IMR-90 (cell line): ENCODE data around the gene PRR16. TPM values are rescaled to one million over a fixed set of nuclear protein-coding genes. Genes with fewer than 3 reads are reported as not detected.

Experiments
- ATAC-seq: fragments of 200-7000 bp; cut with Tn5 transposase; 2 replicates; pipeline ENCODE4 v1.9.1; 2020; ENCODE audit warnings: low read depth, mild to moderate bottlenecking, moderate library complexity
- BruUV-seq: library from RNA; stranded (reverse); fragments of 400-500 nt; replicated peaks from 2 replicates; lab custom pipeline; 2021; lab: Mats Ljungman, UMichigan
- CTCF ChIA-PET: fragments of 300-600 bp; formaldehyde crosslinking; extraction: SDS; loops from one replicate; lab custom pipeline; 2021; ENCODE audit warnings: antibody characterized with exemption; lab: Yijun Ruan, JAX
- POLR2A ChIA-PET: fragments of 300-600 bp; sonication (Branson Sonifier 250); formaldehyde crosslinking; loops from one replicate; lab custom pipeline; 2022; ENCODE audit warnings: antibody characterized with exemption; ENCODE audit not compliant: unreplicated experiment; lab: Charles Lee
- DNase-seq: peaks from one replicate; pipeline ENCODE4 v3.0.0; 2013
- H2AFZ ChIP-seq: replicated peaks from 2 replicates; pipeline ENCODE3; 2013; ENCODE audit warnings: low read length, mild to moderate bottlenecking; ENCODE audit not compliant: poor library complexity
- H2AK5ac ChIP-seq: 2 replicates; pipeline ENCODE4 v1.6.1; 2013; ENCODE audit warnings: low read depth, low read length, inconsistent platforms
- H2AK9ac ChIP-seq: replicated peaks from 2 replicates; pipeline ENCODE3; 2013; ENCODE audit warnings: mild to moderate bottlenecking, low read depth, low read length, moderate library complexity; ENCODE audit not compliant: poor library complexity
- H2BK120ac ChIP-seq: 2 replicates; pipeline ENCODE4 v1.6.1; 2013; ENCODE audit warnings: low read depth, low read length, inconsistent platforms
- H2BK15ac ChIP-seq: 3 replicates; pipeline ENCODE4 v1.6.1; 2013; ENCODE audit warnings: low read depth, low read length, inconsistent platforms
- H2BK20ac ChIP-seq: 2 replicates; pipeline ENCODE4 v1.6.1; 2013; ENCODE audit warnings: low read depth, mild to moderate bottlenecking, inconsistent platforms, low read length, moderate library complexity
- H2BK5ac ChIP-seq: 2 replicates; pipeline ENCODE4 v1.6.1; 2013; ENCODE audit warnings: mild to moderate bottlenecking, low read depth, low read length, inconsistent platforms; ENCODE audit not compliant: poor library complexity, severe bottlenecking
- H3K14ac ChIP-seq: replicated peaks from 2 replicates; pipeline ENCODE4 v1.6.1; 2013; ENCODE audit warnings: low read depth, low read length, inconsistent platforms
- H3K18ac ChIP-seq: 2 replicates; pipeline ENCODE4 v1.6.1; 2013; ENCODE audit warnings: low read depth, low read length, control low read depth
- H3K23ac ChIP-seq: 2 replicates; pipeline ENCODE4 v1.6.1; 2013; ENCODE audit warnings: low read depth, low read length, inconsistent platforms
- H3K27ac ChIP-seq: 2 replicates; pipeline ENCODE4 v1.5.1; 2013; ENCODE audit warnings: mild to moderate bottlenecking, control low read depth, low read length; ENCODE audit not compliant: insufficient read depth
- H3K27me3 ChIP-seq: 2 replicates; pipeline ENCODE4 v1.6.1; 2013; ENCODE audit warnings: low read length; ENCODE audit not compliant: control insufficient read depth, insufficient read depth
- H3K36me3 ChIP-seq: 2 replicates; pipeline ENCODE4 v1.6.1; 2013; ENCODE audit warnings: low read length, mixed read lengths; ENCODE audit not compliant: control insufficient read depth, insufficient read depth
- H3K4ac ChIP-seq: 2 replicates; pipeline ENCODE4 v1.6.1; 2013; ENCODE audit warnings: low read depth, low read length, inconsistent platforms
- H3K4me1 ChIP-seq: 2 replicates; pipeline ENCODE4 v1.6.1; 2013; ENCODE audit warnings: low read length, mixed read lengths; ENCODE audit not compliant: control insufficient read depth, insufficient read depth
- H3K4me2 ChIP-seq: 2 replicates; pipeline ENCODE4 v1.6.1; 2013; ENCODE audit warnings: low read depth, mild to moderate bottlenecking, control low read depth, low read length, moderate library complexity
- H3K4me3 ChIP-seq: 2 replicates; pipeline ENCODE4 v1.5.1; 2013; ENCODE audit warnings: low read depth, mild to moderate bottlenecking, control low read depth, low read length, moderate library complexity; ENCODE audit not compliant: insufficient read depth
- H3K56ac ChIP-seq: 2 replicates; pipeline ENCODE4 v1.6.1; 2013; ENCODE audit warnings: low read length, inconsistent platforms; ENCODE audit not compliant: insufficient read depth; ENCODE audit errors: extremely low read depth
- H3K79me1 ChIP-seq, 2 experiments: 2 replicates each; pipeline ENCODE4 v1.6.1; 2013; ENCODE audit warnings: low read length in 2 of 2, inconsistent platforms in 1 of 2, low read depth in 1 of 2
- H3K9ac ChIP-seq: 2 replicates; pipeline ENCODE4 v1.6.1; 2013; ENCODE audit warnings: low read depth, low read length, control low read depth
- H3K9me1 ChIP-seq: 2 replicates; pipeline ENCODE4 v1.6.1; 2013; ENCODE audit warnings: low read length, inconsistent platforms; ENCODE audit not compliant: insufficient read depth
- H3K9me3 ChIP-seq: 2 replicates; pipeline ENCODE4 v1.6.1; 2013; ENCODE audit warnings: low read length; ENCODE audit not compliant: control insufficient read depth, insufficient read depth
- H4K20me1 ChIP-seq: 2 replicates; pipeline ENCODE4 v1.6.1; 2013; ENCODE audit warnings: low read length, inconsistent platforms; ENCODE audit not compliant: insufficient read depth
- H4K5ac ChIP-seq: 2 replicates; pipeline ENCODE4 v1.6.1; 2013; ENCODE audit warnings: mild to moderate bottlenecking, low read depth, low read length, control low read depth
- H4K8ac ChIP-seq, 2 experiments: 2 replicates each; pipeline ENCODE4 v1.6.1; 2013; ENCODE audit warnings: low read depth in 2 of 2, low read length in 2 of 2, control low read depth in 1 of 2, inconsistent platforms in 1 of 2
- H4K91ac ChIP-seq: 2 replicates; pipeline ENCODE4 v1.6.1; 2013; ENCODE audit warnings: low read depth, low read length, inconsistent platforms; ENCODE audit not compliant: insufficient read depth
- CEBPB ChIP-seq: IDR thresholded peaks from 2 replicates; pipeline ENCODE4 v1.6.1; 2012; ENCODE audit warnings: low read depth, low read length, improper control_type of control experiment
- ELK1 ChIP-seq: fragments of 150-350 bp; IDR thresholded peaks from 2 replicates; pipeline ENCODE4 v1.6.1; 2016; ENCODE audit warnings: low read depth, mild to moderate bottlenecking, low read length, moderate library complexity, borderline replicate concordance
- WGBS, 2 experiments: methylation state at CpG; one replicate each; pipeline versions ENCODE4 v1.1.5 to v1.1.7; 2013; ENCODE audit warnings: missing lambda C conversion rate in 2 of 2; ENCODE audit not compliant: insufficient read length in 1 of 2; ENCODE audit errors: extremely low coverage in 2 of 2; 5-methylcytosine and 5-hydroxymethylcytosine counted together
- dilution Hi-C: fragments of 300-500 bp; cut with HindIII; formaldehyde crosslinking; loops from one replicate; pipeline ENCODE4 v1.14.3; 2018; ENCODE audit warnings: low sequenced_read_pairs; ENCODE audit not compliant: unreplicated experiment
- in situ Hi-C: fragments of 300-500 bp; cut with MboI; formaldehyde crosslinking; loops from 3 replicates; pipeline ENCODE4 v1.14.3; 2019; ENCODE audit warnings: low sequenced_read_pairs, inconsistent platforms, mixed read lengths
- intact Hi-C: fragments of 100-400 bp; cut with micrococcal nuclease; formaldehyde crosslinking; loops from 2 replicates; pipeline ENCODE4 v1.10.0; 2022
- polyA plus RNA-seq, 3 experiments: library from polyadenylated mRNA; depleted of rRNA; stranded (reverse); fragments of >200 nt; gene quantifications; 2 replicates each; pipeline ENCODE4 v1.2.3, GENCODE V29; 2012; ENCODE audit warnings: low replicate concordance in 1 of 3
- total RNA-seq: library from RNA; depleted of rRNA; stranded (reverse); fragments of >200 nt; gene quantifications from 2 replicates; pipeline ENCODE4 v1.2.3, GENCODE V29; 2012

Gene PRR16
- total and polyA plus RNA-seq, 2 of the 4 experiments (the other 2 are of a cell fraction), result 9.9 to 45.2 TPM

GRCh38 chr5:120602033-120602432, 137.9 kb downstream of the PRR16 start:
- intact Hi-C loops (no loop called here), dilution Hi-C loops (no loop called here), in situ Hi-C loops (no loop called here)
- DNase-seq (no peak), ATAC-seq (no peak)
- H3K27me3 ChIP-seq, result no peaks in the 10 kb centered on the region
- H3K18ac ChIP-seq, result no peak overlapping the region
- no peak overlapping the region for H3K4ac ChIP-seq
- H3K14ac ChIP-seq, result no peak overlapping the region
- no peak overlapping the region for H2AFZ ChIP-seq
- H3K23ac ChIP-seq, result no peak overlapping the region
- TF ChIP-seq CEBPB, result peak; percentile 69
- TF ChIP-seq ELK1, result no peak
- no CpG with 5 or more reads among the region's 1 CpG for WGBS, 2 experiments
- peaks cover 10% of the 10 kb centered on the region for H3K9me1 ChIP-seq
- no peak overlapping the region for H3K4me3 ChIP-seq
- no peak overlapping the region for H2AK5ac ChIP-seq
- H3K4me2 ChIP-seq, result no peak overlapping the region
- no peak overlapping the region for H2BK15ac ChIP-seq
- no peak overlapping the region for H3K9ac ChIP-seq
- no peak overlapping the region for H2BK120ac ChIP-seq
- H3K27ac ChIP-seq, result no peak overlapping the region
- CTCF ChIA-PET, result no interaction called here
- no peaks in the 10 kb centered on the region for H3K36me3 ChIP-seq
- no peak overlapping the region for H4K91ac ChIP-seq
- no peak overlapping the region for H2BK5ac ChIP-seq
- H3K56ac ChIP-seq, result no peak overlapping the region
- H3K9me3 ChIP-seq, result peaks cover 3% of the 10 kb centered on the region; the same call in 1 of the 2 replicates
- no peak overlapping the region for H4K5ac ChIP-seq
- H3K4me1 ChIP-seq, result peaks cover 13% of the 10 kb centered on the region
- H3K79me1 ChIP-seq, result peaks cover 20 to 43% of the 10 kb centered on the region in 2 experiments
- BruUV-seq, result no TSS peak
- H4K8ac ChIP-seq, result no peak overlapping the region
- POLR2A ChIA-PET, result no interaction called here
- H2AK9ac ChIP-seq, result no peak overlapping the region
- H2BK20ac ChIP-seq, result no peak overlapping the region
- no peaks in the 10 kb centered on the region for H4K20me1 ChIP-seq
